Measurements from ENCODE around the gene COL15A1.

GRCh38 chr9:99027443-99027842 lies 83.7 kb downstream of the COL15A1 start:
- TF ChIP-seq CTCF (IDR thresholded peaks at IDR 0.05; ENCODE audit: low read length): no peak
- no peak for TF ChIP-seq EZH2phosphoT487 (IDR thresholded peaks at IDR 0.05; ENCODE audit: low read length)
- TF ChIP-seq EZH2 (optimal IDR thresholded peaks at IDR 0.05; ENCODE audit: low read depth, low read length): no peak
